ENCODE measurements around the gene MYL10. TPM values are rescaled to one million over a fixed set of nuclear protein-coding genes. Genes with fewer than 3 reads are reported as not detected.

Gene MYL10
- total RNA-seq, 2 donors from 2014 or later: not detected

GRCh38 chr7:101575168-101575567, 53.9 kb downstream of the MYL10 start:
- H3K27me3 ChIP-seq (replicated peaks; ENCODE audit: insufficient read depth): no peaks in the 10 kb centered on the region
- no peaks in the 10 kb centered on the region for H3K36me3 ChIP-seq
- DNase-seq (ENCODE audit: low spot score) (no peak), ATAC-seq (ENCODE audit: insufficient number of reproducible peaks, low FRiP score, low read depth) (no peak)
- peaks cover 6% of the 10 kb centered on the region for H3K9me3 ChIP-seq
- no peak overlapping the region for H3K27ac ChIP-seq
- H3K4me1 ChIP-seq (ENCODE audit: control insufficient read depth in 1 of 2, low read depth in 2 of 2): no peaks in the 10 kb centered on the region
- no peak overlapping the region for H3K4me3 ChIP-seq
- TF ChIP-seq, protein P1, sequence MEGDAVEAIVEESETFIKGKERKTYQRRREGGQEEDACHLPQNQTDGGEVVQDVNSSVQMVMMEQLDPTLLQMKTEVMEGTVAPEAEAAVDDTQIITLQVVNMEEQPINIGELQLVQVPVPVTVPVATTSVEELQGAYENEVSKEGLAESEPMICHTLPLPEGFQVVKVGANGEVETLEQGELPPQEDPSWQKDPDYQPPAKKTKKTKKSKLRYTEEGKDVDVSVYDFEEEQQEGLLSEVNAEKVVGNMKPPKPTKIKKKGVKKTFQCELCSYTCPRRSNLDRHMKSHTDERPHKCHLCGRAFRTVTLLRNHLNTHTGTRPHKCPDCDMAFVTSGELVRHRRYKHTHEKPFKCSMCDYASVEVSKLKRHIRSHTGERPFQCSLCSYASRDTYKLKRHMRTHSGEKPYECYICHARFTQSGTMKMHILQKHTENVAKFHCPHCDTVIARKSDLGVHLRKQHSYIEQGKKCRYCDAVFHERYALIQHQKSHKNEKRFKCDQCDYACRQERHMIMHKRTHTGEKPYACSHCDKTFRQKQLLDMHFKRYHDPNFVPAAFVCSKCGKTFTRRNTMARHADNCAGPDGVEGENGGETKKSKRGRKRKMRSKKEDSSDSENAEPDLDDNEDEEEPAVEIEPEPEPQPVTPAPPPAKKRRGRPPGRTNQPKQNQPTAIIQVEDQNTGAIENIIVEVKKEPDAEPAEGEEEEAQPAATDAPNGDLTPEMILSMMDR (IDR thresholded peaks at IDR 0.05): no peak

DNA sequence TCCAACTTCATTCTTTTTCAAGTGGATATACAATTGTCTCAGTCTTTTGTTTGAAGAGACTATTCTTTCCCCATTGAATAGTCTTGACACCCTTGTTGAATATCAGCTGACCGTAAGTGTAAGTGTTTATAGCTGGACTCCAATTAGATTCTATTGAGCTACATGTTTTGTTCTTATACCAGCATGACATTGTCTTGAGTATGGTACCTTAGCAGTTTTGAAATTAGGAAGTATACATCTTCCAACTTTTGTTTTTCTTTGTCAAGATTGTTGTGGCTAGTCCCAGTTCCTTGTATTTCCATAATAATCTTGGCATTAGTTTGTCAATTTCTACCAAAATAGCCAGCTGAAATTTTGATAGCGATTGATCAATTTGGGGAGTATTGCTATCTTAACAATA, 56.9 kb downstream of the MYL10 start:
- H3K4me3 ChIP-seq: no peak overlapping the region
- H3K27me3 ChIP-seq (replicated peaks; ENCODE audit: insufficient read depth): no peaks in the 10 kb centered on the region
- TF ChIP-seq, protein P1 (IDR thresholded peaks at IDR 0.05): no peak
- no peaks in the 10 kb centered on the region for H3K36me3 ChIP-seq
- no peaks in the 10 kb centered on the region for H3K4me1 ChIP-seq (ENCODE audit: control insufficient read depth in 1 of 2, low read depth in 2 of 2)
- peaks cover 10% of the 10 kb centered on the region for H3K9me3 ChIP-seq
- ATAC-seq (ENCODE audit: insufficient number of reproducible peaks, low FRiP score, low read depth): no peak
- H3K27ac ChIP-seq: no peak overlapping the region
- DNase-seq (ENCODE audit: low spot score): no peak

DNA sequence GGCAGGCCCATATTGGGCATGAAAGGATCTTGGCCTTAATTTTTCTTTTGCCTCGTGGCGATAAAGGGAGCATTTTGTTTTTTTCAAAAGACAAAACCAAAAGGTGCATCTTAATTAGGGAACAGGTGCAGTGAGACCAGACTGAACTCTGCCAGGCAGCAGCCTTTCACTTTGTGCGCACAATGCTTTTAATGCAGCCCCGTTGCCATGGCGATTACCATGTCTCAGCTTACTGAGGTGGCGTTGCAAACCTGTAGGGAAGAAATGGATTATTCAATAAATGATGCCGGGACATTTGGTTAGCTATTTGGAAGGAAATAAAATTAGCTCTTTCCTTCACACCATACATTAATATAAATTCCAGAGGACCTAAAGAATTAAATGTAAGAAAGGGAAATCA, 61.9 kb downstream of the MYL10 start:
- no peak for DNase-seq (ENCODE audit: low spot score)
- H3K27me3 ChIP-seq (replicated peaks; ENCODE audit: insufficient read depth): no peaks in the 10 kb centered on the region
- TF ChIP-seq, protein P1 (IDR thresholded peaks at IDR 0.05): no peak
- H3K9me3 ChIP-seq: peaks cover 3% of the 10 kb centered on the region
- no peak for ATAC-seq (ENCODE audit: insufficient number of reproducible peaks, low FRiP score, low read depth)
- H3K27ac ChIP-seq: no peak overlapping the region
- no peak overlapping the region for H3K4me3 ChIP-seq
- no peaks in the 10 kb centered on the region for H3K36me3 ChIP-seq
- no peaks in the 10 kb centered on the region for H3K4me1 ChIP-seq (ENCODE audit: control insufficient read depth in 1 of 2, low read depth in 2 of 2)

GRCh38 chr7:101565601-101566209, 63.4 kb downstream of the MYL10 start:
- no peaks in the 10 kb centered on the region for H3K27me3 ChIP-seq (replicated peaks; ENCODE audit: insufficient read depth)
- peaks cover 3% of the 10 kb centered on the region for H3K9me3 ChIP-seq
- no peak for DNase-seq (ENCODE audit: low spot score)
- H3K36me3 ChIP-seq: no peaks in the 10 kb centered on the region
- TF ChIP-seq, protein P1 (IDR thresholded peaks at IDR 0.05): no peak
- ATAC-seq (ENCODE audit: insufficient number of reproducible peaks, low FRiP score, low read depth): no peak
- no peak overlapping the region for H3K4me3 ChIP-seq
- H3K4me1 ChIP-seq (ENCODE audit: control insufficient read depth in 1 of 2, low read depth in 2 of 2): no peaks in the 10 kb centered on the region
- H3K27ac ChIP-seq: no peak overlapping the region

DNA sequence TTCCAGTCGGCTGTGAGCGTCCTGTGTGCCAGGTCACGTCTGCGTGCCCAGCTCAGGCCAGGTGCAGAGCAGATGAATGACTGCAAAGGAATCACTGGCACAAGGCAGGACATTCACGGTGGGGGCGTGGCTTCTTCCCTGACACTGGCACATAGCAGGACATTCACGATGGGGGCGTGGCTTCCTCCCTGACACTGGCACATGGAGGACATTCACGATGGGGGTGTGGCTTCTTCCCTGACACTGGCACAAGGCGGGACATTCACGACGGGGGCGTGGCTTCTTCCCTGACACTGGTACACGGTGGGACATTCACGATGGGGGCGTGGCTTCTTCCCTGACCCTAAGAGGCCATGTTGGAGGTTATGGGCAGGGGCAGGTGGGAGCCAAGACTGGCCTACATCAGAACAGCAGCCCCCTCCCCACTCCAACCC, 64.3 kb downstream of the MYL10 start:
- Histone ChIP-seq H3K9me3 (peaks cover 2% of the 10 kb centered on the region), H3K4me1 (ENCODE audit: control insufficient read depth in 1 of 2, low read depth in 2 of 2) (no peaks in the 10 kb centered on the region), H3K4me3 (no peak overlapping the region), H3K27me3 (replicated peaks; ENCODE audit: insufficient read depth) (no peaks in the 10 kb centered on the region), H3K36me3 (no peaks in the 10 kb centered on the region), H3K27ac (no peak overlapping the region)
- TF ChIP-seq, protein P1 (IDR thresholded peaks at IDR 0.05): no peak
- DNase-seq (ENCODE audit: low spot score) (no peak), ATAC-seq (ENCODE audit: insufficient number of reproducible peaks, low FRiP score, low read depth) (no peak)
